Esophagus squamous epithelium (tissue), 4 donors: ENCODE results near the gene MYO1C.

Experiments used
- CTCF ChIP-seq, 6 experiments: fragments of 450-650 bp in 4 of 6; fragments of 200-600 bp in 2 of 6; sonication (generic) in 2 of 6; IDR thresholded peaks; one replicate each; pipeline ENCODE4 v1.5.1; 2016 to 2019; ENCODE audit warnings: antibody characterized with exemption in 6 of 6, mild to moderate bottlenecking in 4 of 6, moderate library complexity in 4 of 6
- POLR2A ChIP-seq, 4 donors: fragments of 450-650 bp; IDR thresholded peaks; one replicate each; pipeline ENCODE4 v1.6.1; 2017; ENCODE audit warnings: antibody characterized with exemption in 4 of 4, mild to moderate bottlenecking in 4 of 4, moderate library complexity in 3 of 4

- TF ChIP-seq CTCF (IDR thresholded peaks at IDR 0.05): no peak
- TF ChIP-seq POLR2A (IDR thresholded peaks at IDR 0.05): no peak
Observed at GRCh38 chr17:1488826-1489270, 3.6 kb downstream of the MYO1C start.
